SK-N-SH treated with all-trans-retinoic acid at 6 μM for 48 hours (cell line): ENCODE results near the gene TXN.

Source experiments
- ATAC-seq: fragments of 200-7000 bp; cut with Tn5 transposase; 3 replicates; pipeline ENCODE4 v1.9.1; 2020; ENCODE audit warnings: mild to moderate bottlenecking, moderate library complexity
- ARNTL ChIP-seq: fragments of 450-650 bp; formaldehyde crosslinking; IDR thresholded peaks from 2 replicates; pipeline ENCODE4 v1.5.0; 2020; ENCODE audit warnings: low read depth, mild to moderate bottlenecking, moderate library complexity, borderline replicate concordance
- BACH2 ChIP-seq: fragments of 250-450 bp; sonication (Bioruptor Pico); IDR thresholded peaks from 2 replicates; pipeline ENCODE4 v1.9.0; 2021; ENCODE audit warnings: mild to moderate bottlenecking, borderline replicate concordance
- ESRRG ChIP-seq: fragments of 250-450 bp; sonication (Bioruptor Pico); IDR thresholded peaks from 2 replicates; pipeline ENCODE4 v1.6.1; 2021; ENCODE audit warnings: mild to moderate bottlenecking
- ISL1 ChIP-seq: fragments of 250-450 bp; sonication (Bioruptor Pico); IDR thresholded peaks from 2 replicates; pipeline ENCODE4 v2.1.2; 2022; ENCODE audit warnings: mild to moderate bottlenecking, moderate library complexity
- PPARA ChIP-seq: fragments of 250-450 bp; sonication (Bioruptor Pico); IDR thresholded peaks from 2 replicates; pipeline ENCODE4 v1.5.0; 2020; ENCODE audit warnings: mild to moderate bottlenecking, borderline replicate concordance
- TOX ChIP-seq: fragments of 250-450 bp; sonication (Bioruptor Pico); IDR thresholded peaks from 2 replicates; pipeline ENCODE4 v1.8.0; 2021; ENCODE audit warnings: mild to moderate bottlenecking, moderate library complexity, borderline replicate concordance
- ZC3H10 ChIP-seq: fragments of 250-450 bp; sonication (Bioruptor Pico); IDR thresholded peaks from 2 replicates; pipeline ENCODE4 v1.5.1; 2021; ENCODE audit warnings: mild to moderate bottlenecking, moderate library complexity
- ZFP3 ChIP-seq: fragments of 250-450 bp; sonication (Bioruptor Pico); IDR thresholded peaks from 2 replicates; pipeline ENCODE4 v1.5.0; 2020; ENCODE audit warnings: mild to moderate bottlenecking, moderate library complexity
- ZFP30 ChIP-seq: fragments of 450-650 bp; formaldehyde crosslinking; IDR thresholded peaks from 2 replicates; pipeline ENCODE4 v1.5.0; 2022; ENCODE audit warnings: mild to moderate bottlenecking, moderate library complexity
- ZNF565 ChIP-seq: fragments of 450-650 bp; formaldehyde crosslinking; conservative IDR thresholded peaks from 2 replicates; pipeline ENCODE4 v1.5.0; 2020; ENCODE audit warnings: low read depth, mild to moderate bottlenecking, moderate library complexity
- ZNF70 ChIP-seq: fragments of 450-650 bp; formaldehyde crosslinking; IDR thresholded peaks from 2 replicates; pipeline ENCODE4 v1.5.0; 2020; ENCODE audit warnings: mild to moderate bottlenecking, moderate library complexity
- ZNF8 ChIP-seq: fragments of 450-650 bp; formaldehyde crosslinking; IDR thresholded peaks from 2 replicates; pipeline ENCODE4 v1.5.0; 2020; ENCODE audit warnings: mild to moderate bottlenecking, moderate library complexity
- TF ChIP-seq, protein P1 (sequence below): fragments of 250-450 bp; sonication (Bioruptor Pico); IDR thresholded peaks from 2 replicates; pipeline ENCODE4 v1.8.0; 2020; ENCODE audit warnings: mild to moderate bottlenecking, moderate library complexity, borderline replicate concordance
- TF ChIP-seq, protein P2 (sequence below): fragments of 250-450 bp; sonication (Bioruptor Pico); IDR thresholded peaks from 2 replicates; pipeline ENCODE4 v1.8.0; 2021; ENCODE audit warnings: low read depth, mild to moderate bottlenecking, moderate library complexity, borderline replicate concordance
- TF ChIP-seq, protein P3 (sequence below): fragments of 250-450 bp; sonication (Bioruptor Pico); IDR thresholded peaks from 2 replicates; pipeline ENCODE4 v1.5.1; 2021; ENCODE audit warnings: mild to moderate bottlenecking, moderate library complexity
- TF ChIP-seq, protein P4 (sequence below): fragments of 250-450 bp; sonication (Bioruptor Pico); IDR thresholded peaks from 2 replicates; pipeline ENCODE4 v1.5.1; 2020; ENCODE audit warnings: low read depth, mild to moderate bottlenecking, moderate library complexity
- TF ChIP-seq, protein P5 (sequence below): fragments of 250-450 bp; sonication (Bioruptor Pico); IDR thresholded peaks from 2 replicates; pipeline ENCODE4 v1.5.0; 2020; ENCODE audit warnings: mild to moderate bottlenecking, moderate library complexity

The TXN gene

DNA sequence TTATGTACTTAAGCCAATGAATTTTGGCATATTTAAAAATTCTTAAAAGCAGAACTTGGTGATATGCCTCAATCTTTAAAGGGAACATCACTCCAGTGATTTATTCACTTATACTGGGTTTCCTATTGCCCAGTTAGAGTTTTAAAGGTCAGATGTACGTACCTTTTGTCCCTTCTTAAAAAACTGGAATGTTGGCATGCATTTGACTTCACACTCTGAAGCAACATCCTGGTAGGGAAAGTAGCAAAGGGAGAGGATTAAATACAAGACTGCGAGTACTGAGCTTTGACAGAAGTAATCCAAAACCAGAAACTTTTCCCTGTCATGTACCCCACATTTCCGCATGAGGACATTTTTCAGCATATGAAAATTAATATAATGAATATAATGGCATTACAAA lies 11.7 kb downstream of the TXN start:
- no peak for TF ChIP-seq ISL1 (CRISPR knock-in tag)
- TF ChIP-seq ZC3H10 (CRISPR knock-in tag) = no peak
- ATAC-seq = no peak

DNA sequence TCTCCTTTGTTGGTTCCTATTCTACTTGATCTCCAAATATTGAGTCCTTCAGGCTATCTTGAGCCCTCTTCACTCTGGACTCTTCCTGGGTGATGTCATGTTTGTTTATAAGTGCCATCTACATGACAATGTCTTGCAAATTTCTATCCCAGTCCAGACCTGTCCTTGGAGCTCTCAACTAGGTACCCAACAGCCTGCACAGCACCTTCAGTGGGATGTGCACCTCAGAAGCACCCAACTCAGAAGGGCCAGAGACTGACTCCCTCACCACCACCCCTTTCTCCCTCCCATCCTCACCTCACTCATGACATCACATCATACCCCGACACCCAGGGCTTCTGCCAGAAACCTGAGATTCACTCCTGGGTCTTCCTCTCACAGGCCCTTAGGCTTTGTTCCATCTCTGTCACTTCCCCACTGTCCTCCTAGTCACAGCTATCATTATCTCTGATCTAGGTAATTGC lies 14.4 kb downstream of the TXN start:
- no peak; the same call in 2 of the 3 replicates for ATAC-seq
- TF ChIP-seq ZNF8 (no peak), PPARA (CRISPR knock-in tag) (no peak), ZFP30 (no peak), ISL1 (CRISPR knock-in tag) (no peak), TOX (no peak), ZFP3 (CRISPR knock-in tag) (no peak), ESRRG (CRISPR knock-in tag) (no peak), ZNF70 (no peak), ARNTL (CRISPR knock-in tag) (no peak)
- TF ChIP-seq, protein P1, sequence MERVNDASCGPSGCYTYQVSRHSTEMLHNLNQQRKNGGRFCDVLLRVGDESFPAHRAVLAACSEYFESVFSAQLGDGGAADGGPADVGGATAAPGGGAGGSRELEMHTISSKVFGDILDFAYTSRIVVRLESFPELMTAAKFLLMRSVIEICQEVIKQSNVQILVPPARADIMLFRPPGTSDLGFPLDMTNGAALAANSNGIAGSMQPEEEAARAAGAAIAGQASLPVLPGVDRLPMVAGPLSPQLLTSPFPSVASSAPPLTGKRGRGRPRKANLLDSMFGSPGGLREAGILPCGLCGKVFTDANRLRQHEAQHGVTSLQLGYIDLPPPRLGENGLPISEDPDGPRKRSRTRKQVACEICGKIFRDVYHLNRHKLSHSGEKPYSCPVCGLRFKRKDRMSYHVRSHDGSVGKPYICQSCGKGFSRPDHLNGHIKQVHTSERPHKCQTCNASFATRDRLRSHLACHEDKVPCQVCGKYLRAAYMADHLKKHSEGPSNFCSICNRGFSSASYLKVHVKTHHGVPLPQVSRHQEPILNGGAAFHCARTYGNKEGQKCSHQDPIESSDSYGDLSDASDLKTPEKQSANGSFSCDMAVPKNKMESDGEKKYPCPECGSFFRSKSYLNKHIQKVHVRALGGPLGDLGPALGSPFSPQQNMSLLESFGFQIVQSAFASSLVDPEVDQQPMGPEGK (CRISPR knock-in tag) = no peak
- TF ChIP-seq, protein P2, sequence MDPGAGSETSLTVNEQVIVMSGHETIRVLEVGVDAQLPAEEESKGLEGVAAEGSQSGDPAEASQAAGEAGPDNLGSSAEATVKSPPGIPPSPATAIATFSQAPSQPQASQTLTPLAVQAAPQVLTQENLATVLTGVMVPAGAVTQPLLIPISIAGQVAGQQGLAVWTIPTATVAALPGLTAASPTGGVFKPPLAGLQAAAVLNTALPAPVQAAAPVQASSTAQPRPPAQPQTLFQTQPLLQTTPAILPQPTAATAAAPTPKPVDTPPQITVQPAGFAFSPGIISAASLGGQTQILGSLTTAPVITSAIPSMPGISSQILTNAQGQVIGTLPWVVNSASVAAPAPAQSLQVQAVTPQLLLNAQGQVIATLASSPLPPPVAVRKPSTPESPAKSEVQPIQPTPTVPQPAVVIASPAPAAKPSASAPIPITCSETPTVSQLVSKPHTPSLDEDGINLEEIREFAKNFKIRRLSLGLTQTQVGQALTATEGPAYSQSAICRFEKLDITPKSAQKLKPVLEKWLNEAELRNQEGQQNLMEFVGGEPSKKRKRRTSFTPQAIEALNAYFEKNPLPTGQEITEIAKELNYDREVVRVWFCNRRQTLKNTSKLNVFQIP (CRISPR knock-in tag) = no peak
- TF ChIP-seq, protein P3, sequence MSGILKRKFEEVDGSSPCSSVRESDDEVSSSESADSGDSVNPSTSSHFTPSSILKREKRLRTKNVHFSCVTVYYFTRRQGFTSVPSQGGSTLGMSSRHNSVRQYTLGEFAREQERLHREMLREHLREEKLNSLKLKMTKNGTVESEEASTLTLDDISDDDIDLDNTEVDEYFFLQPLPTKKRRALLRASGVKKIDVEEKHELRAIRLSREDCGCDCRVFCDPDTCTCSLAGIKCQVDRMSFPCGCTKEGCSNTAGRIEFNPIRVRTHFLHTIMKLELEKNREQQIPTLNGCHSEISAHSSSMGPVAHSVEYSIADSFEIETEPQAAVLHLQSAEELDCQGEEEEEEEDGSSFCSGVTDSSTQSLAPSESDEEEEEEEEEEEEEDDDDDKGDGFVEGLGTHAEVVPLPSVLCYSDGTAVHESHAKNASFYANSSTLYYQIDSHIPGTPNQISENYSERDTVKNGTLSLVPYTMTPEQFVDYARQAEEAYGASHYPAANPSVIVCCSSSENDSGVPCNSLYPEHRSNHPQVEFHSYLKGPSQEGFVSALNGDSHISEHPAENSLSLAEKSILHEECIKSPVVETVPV = no peak
- TF ChIP-seq, protein P4, sequence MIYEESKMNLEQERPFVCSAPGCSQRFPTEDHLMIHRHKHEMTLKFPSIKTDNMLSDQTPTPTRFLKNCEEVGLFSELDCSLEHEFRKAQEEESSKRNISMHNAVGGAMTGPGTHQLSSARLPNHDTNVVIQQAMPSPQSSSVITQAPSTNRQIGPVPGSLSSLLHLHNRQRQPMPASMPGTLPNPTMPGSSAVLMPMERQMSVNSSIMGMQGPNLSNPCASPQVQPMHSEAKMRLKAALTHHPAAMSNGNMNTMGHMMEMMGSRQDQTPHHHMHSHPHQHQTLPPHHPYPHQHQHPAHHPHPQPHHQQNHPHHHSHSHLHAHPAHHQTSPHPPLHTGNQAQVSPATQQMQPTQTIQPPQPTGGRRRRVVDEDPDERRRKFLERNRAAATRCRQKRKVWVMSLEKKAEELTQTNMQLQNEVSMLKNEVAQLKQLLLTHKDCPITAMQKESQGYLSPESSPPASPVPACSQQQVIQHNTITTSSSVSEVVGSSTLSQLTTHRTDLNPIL (CRISPR knock-in tag) = no peak

DNA sequence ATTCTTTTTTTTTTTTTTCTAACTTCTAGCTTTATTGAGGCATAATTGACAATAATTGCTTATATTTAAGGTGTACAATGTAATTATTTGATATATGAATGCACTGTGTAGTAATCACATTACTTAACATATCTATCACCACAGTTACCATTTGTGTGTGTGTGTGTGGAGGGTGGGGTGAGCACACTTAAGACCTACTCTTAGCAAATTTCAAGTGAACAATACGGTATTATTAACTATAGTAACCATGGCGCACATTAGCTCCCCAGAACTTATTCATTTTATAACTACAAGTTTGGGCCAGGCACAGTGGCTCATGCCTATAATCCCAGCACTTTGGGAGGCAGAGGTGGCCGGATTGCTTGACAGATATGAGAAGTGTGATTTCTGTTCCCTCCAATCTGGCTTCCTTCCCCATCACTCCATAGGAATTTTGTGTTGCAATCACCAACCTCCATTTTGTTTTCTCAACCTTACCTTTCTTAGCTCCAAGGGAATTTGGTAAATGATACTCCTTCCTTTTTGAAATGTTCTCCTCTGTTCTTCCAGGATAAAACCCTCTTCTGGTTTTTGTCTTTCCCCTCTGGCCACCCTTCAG lies 14.9 kb downstream of the TXN start:
- no peak for TF ChIP-seq PPARA (CRISPR knock-in tag)
- no peak for TF ChIP-seq BACH2 (CRISPR knock-in tag)
- TF ChIP-seq, protein P5, sequence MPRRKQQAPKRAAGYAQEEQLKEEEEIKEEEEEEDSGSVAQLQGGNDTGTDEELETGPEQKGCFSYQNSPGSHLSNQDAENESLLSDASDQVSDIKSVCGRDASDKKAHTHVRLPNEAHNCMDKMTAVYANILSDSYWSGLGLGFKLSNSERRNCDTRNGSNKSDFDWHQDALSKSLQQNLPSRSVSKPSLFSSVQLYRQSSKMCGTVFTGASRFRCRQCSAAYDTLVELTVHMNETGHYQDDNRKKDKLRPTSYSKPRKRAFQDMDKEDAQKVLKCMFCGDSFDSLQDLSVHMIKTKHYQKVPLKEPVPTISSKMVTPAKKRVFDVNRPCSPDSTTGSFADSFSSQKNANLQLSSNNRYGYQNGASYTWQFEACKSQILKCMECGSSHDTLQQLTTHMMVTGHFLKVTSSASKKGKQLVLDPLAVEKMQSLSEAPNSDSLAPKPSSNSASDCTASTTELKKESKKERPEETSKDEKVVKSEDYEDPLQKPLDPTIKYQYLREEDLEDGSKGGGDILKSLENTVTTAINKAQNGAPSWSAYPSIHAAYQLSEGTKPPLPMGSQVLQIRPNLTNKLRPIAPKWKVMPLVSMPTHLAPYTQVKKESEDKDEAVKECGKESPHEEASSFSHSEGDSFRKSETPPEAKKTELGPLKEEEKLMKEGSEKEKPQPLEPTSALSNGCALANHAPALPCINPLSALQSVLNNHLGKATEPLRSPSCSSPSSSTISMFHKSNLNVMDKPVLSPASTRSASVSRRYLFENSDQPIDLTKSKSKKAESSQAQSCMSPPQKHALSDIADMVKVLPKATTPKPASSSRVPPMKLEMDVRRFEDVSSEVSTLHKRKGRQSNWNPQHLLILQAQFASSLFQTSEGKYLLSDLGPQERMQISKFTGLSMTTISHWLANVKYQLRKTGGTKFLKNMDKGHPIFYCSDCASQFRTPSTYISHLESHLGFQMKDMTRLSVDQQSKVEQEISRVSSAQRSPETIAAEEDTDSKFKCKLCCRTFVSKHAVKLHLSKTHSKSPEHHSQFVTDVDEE (CRISPR knock-in tag) = no peak
- no peak for TF ChIP-seq ZNF565 (CRISPR knock-in tag)
- TF ChIP-seq ARNTL (CRISPR knock-in tag) = no peak
- TF ChIP-seq, protein P3 = no peak
- TF ChIP-seq, all 23 proteins: peak for 0
- ATAC-seq = no peak
